Motor neuron (in vitro differentiated cells): ENCODE data around the gene WWTR1. TPM values are rescaled to one million over a fixed set of nuclear protein-coding genes. Genes with fewer than 3 reads are reported as not detected.

Experiments used
- ATAC-seq, 8 experiments: fragments of 200-7000 bp; cut with Tn5 transposase; replicated peaks in 6 of 8; 2 replicates each; pipeline ENCODE4 v1.8.0; 2021; ENCODE audit warnings: mild to moderate bottlenecking in 8 of 8, moderate library complexity in 8 of 8
- H3K27ac ChIP-seq, 2 donors: fragments of 250-450 bp; sonication (Bioruptor Pico); 2 replicates each; pipeline ENCODE4 v1.9.0; 2021; ENCODE audit warnings: antibody characterized with exemption in 2 of 2, mild to moderate bottlenecking in 2 of 2, moderate library complexity in 1 of 2
- H3K4me1 ChIP-seq, 2 donors: fragments of 250-450 bp; sonication (Bioruptor Pico); replicated peaks in 1 of 2; 2 replicates each; pipeline ENCODE4 v1.6.1; 2021; ENCODE audit warnings: antibody characterized with exemption in 2 of 2, mild to moderate bottlenecking in 2 of 2, moderate library complexity in 1 of 2
- H3K4me3 ChIP-seq, 5 donors: fragments of 250-450 bp; sonication (Bioruptor Pico); 2 replicates each; pipeline ENCODE4 v1.9.0; 2021; ENCODE audit warnings: antibody characterized with exemption in 5 of 5, mild to moderate bottlenecking in 5 of 5, moderate library complexity in 4 of 5
- WGBS, 10 experiments: fragments of 450-650 bp; shearing (Covaris generic); methylation state at CpG; one replicate each; pipeline ENCODE4 v1.0.0; 2022; 5-methylcytosine and 5-hydroxymethylcytosine counted together
- in situ Hi-C, 9 experiments: fragments of 400-800 bp; cut with MboI; loops; one replicate each; pipeline ENCODE4 v1.15.0; 2021; ENCODE audit warnings: low sequenced_read_pairs in 9 of 9, low pct_unique_long_range_greater_than_20kb in 2 of 9; ENCODE audit not compliant: unreplicated experiment in 9 of 9
- total RNA-seq, 8 experiments: library from RNA; unstranded; fragments of 300-600 nt; gene quantifications; 2 replicates each; pipeline versions ENCODE4 v1.2.3 to v1.2.4, GENCODE V29; 2022

WWTR1 gene
- total RNA-seq, 8 experiments from 2014 or later = 3.1 to 267 (median 29.7) TPM

DNA sequence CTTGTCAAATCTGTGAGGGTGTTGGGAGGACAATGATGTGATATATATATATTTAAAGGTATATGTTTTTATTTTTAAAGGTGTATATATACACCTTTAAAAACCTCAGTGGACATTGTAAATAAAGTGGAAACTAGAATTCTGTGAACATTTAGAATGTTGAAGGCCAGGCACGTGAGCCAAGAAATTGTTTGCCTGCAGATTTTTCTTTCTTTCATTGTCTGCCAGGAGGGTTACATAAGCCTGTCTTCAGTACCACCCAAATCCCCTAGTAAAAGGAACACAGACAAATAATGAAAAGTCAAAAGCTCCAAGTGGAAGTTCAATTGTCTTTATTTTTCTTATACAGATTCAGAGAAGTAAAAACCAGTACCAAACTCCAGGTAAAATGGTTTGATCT, 140.9 kb downstream of the WWTR1 start:
- ATAC-seq = no peak
- H3K4me1 ChIP-seq = no peaks in the 10 kb centered on the region
- in situ Hi-C loops = loop anchor here in 7 of 9 experiments (10.0 to 25.0 kb wide), 3 partner anchors 195 to 670 kb away; no protein-coding TSS in a partner anchor
- WGBS, 10 experiments = 25 to 100% (median 87%) methylated on average over 1 of the region's 1 CpG; no CpG with 5 or more reads in 4 of the 10 experiments
- no peak overlapping the region for H3K27ac ChIP-seq
- H3K4me3 ChIP-seq = no peak overlapping the region

DNA sequence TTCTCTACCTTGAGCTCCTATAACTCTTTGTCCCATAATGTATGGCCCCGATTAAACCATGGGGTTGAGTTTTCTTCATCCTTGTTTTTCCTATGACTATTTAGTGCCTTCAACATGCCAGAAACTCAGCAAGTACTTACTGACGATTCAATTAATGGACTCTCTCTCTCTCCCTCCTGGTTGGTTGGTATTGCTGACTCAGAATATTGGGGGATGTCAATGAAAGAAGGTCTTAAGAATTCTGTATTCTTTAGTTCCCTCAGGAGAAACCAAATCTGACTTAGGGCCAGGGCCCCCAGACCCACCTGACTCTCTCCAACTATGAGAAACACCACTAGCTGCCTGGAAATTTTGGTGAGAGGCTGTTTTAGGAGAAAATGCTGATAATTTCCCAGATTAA, 142.6 kb downstream of the WWTR1 start:
- H3K4me3 ChIP-seq = no peak overlapping the region
- H3K4me1 ChIP-seq = no peaks in the 10 kb centered on the region
- no peak overlapping the region for H3K27ac ChIP-seq
- 77 to 100% (median 100%) methylated on average over 1 to 2 of the region's 2 CpGs; no CpG with 5 or more reads in 1 of the 10 experiments for WGBS, 10 experiments
- no peak for ATAC-seq
- in situ Hi-C loops = loop anchor here in 7 of 9 experiments (10.0 to 25.0 kb wide), 3 partner anchors 197 to 672 kb away; no protein-coding TSS in a partner anchor

DNA sequence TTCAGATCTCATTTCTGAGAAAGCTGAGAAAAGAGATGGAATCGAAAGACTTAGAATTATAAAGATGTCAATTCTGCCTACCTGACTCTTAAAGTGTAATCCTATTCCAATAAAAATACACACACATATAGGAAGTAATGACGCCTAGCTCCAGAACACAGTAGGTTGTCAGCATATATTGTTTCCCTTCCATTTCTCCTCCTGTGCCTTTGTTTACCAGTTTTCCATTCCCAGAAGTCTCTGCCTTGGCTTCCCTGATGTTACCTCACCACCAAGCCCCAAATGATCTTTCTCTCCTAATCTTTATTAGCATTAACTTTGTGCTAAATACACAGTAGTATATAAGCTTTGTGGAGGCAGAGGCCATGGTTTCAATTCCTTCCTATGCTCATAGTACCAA, 143.4 kb downstream of the WWTR1 start:
- WGBS, 10 experiments = 70 to 100% (median 94%) methylated on average over 1 to 2 of the region's 2 CpGs; no CpG with 5 or more reads in 1 of the 10 experiments
- ATAC-seq = no peak
- in situ Hi-C loops = loop anchor here in 7 of 9 experiments (10.0 to 25.0 kb wide), 3 partner anchors 198 to 673 kb away; no protein-coding TSS in a partner anchor
- no peak overlapping the region for H3K4me3 ChIP-seq
- no peaks in the 10 kb centered on the region for H3K4me1 ChIP-seq
- no peak overlapping the region for H3K27ac ChIP-seq

DNA sequence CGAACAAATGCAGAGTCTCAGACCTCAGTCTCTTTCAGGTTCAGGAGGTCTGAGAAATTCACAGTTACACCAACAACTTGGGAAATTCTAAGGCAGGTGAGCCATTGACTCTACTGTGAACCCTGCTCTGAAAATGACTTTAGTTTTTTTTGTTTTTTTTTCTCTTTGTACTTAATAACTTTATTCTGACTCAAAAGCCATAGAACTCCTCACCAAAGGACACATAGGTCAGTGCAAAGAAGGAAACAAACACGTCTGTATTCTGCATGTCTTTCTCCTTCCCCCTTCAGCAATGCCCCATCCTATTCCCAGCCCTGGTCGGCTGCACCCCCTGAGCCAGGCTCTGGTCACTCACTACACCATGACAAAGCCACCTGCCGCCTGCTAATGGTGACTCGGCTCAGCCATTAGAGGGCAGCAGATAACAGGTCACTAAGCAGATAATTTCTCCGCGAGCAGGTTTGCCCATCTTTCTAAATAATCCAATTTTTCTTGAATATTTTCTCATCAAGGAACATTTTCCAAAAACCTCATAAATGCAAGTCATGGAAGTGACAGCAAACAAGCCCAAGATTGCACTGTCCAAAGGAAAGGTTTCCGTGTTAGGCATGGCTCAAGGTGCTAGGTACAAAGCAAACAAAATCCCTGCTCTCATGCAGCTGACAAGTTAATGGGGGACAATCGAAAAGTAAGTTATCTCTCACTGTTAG, 145.6 kb downstream of the WWTR1 start:
- in situ Hi-C loops = loop anchor here in 7 of 9 experiments (10.0 to 25.0 kb wide), 3 partner anchors 200 to 675 kb away; no protein-coding TSS in a partner anchor
- WGBS, 10 experiments = 4 to 43% (median 17%) methylated on average over 3 to 8 of the region's 9 CpGs
- ATAC-seq = peak; percentile 35 to 97 (median 88)
- H3K4me3 ChIP-seq = peak overlapping the region in 4 of 5 donors; percentile 8 to 24 (median 12)
- H3K4me1 ChIP-seq = no peaks in the 10 kb centered on the region
- no peak overlapping the region for H3K27ac ChIP-seq

DNA sequence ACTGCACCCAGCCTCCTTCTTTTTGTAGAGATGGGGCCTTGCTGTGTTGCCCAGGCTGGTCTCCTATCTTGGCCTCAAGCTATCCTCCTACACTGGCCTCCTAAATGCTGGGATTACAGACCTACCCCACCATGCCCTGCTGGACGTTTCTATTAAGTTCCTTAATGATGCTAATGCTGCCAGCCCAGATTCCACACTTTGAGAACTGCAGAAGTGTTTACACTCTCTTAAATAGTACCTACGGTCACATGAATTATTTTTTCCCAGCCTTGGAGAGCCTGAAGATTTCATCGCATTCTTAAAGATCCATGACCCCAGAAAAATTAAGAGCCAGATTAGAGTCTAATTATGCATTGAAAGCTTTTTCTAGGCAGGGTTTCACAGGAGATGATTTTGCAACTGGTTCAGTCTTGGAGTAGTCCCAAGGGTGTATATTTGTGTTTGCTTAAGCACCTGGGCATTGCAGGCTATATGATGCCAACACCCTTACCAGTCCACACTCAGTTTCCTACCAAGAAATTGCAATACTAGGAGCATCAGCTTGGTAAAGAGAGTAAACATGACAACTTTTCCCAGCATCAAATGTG, 146.7 kb downstream of the WWTR1 start:
- WGBS, 10 experiments = 17 to 100% (median 69%) methylated on average over 1 to 3 of the region's 3 CpGs; no CpG with 5 or more reads in 3 of the 10 experiments
- Histone ChIP-seq H3K27ac (no peak overlapping the region), H3K4me1 (no peaks in the 10 kb centered on the region), H3K4me3 (no peak overlapping the region)
- in situ Hi-C loops = loop anchor here in 7 of 9 experiments (10.0 to 25.0 kb wide), 3 partner anchors 201 to 676 kb away; no protein-coding TSS in a partner anchor
- ATAC-seq = no peak

DNA sequence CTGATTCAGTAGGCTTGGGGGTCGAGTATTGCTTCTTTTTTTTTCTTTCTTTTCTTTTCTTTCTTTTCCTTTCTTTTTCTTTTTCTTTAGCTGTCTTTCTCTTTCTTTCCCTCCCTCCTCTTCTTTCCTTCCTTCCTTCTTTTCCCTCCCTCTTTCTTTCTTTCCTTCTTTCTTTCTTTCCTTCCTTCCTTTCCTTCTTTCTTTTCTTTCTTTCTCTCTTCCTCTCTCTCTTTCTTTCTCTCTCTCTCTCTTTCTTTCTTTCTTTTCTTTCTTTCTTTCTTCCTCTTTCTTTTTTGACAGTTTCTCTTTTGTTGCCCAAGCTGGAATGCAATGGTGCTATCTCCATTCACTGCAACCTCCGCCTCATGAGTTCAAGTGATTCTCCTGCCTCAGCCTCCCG, 147.3 kb downstream of the WWTR1 start:
- Histone ChIP-seq H3K4me1 (no peaks in the 10 kb centered on the region), H3K4me3 (no peak overlapping the region), H3K27ac (no peak overlapping the region)
- in situ Hi-C loops = loop anchor here in 7 of 9 experiments (10.0 to 25.0 kb wide), 3 partner anchors 202 to 677 kb away; no protein-coding TSS in a partner anchor
- 62 to 100% (median 84%) methylated on average over 1 to 3 of the region's 3 CpGs for WGBS, 10 experiments
- no peak for ATAC-seq

DNA sequence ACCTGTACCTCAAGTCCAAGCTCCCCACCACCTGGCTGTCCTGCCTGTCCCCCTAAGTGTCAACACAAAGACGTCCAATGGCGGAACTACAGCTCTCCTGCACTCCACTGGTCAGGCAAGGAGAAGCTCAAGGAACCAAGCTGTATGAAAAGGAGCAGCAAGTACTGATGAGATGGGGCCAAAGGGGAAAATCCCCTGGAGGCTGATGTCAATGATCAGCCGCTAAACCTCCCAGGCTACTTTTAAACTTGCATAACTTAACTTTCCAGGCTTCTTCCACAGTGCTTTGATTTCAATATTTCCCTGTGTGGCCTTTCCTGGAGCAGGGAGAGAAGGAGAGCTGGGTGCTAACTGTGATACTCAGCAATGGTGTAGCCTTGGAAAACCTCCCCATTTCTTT, 148.3 kb downstream of the WWTR1 start:
- in situ Hi-C loops = loop anchor here in 7 of 9 experiments (10.0 to 25.0 kb wide), 3 partner anchors 203 to 678 kb away; no protein-coding TSS in a partner anchor
- peak in 1 of 8 experiments; percentile 10 for ATAC-seq
- no peaks in the 10 kb centered on the region for H3K4me1 ChIP-seq
- no peak overlapping the region for H3K27ac ChIP-seq
- 57 to 100% (median 83%) methylated on average over 1 to 3 of the region's 3 CpGs; no CpG with 5 or more reads in 2 of the 10 experiments for WGBS, 10 experiments
- H3K4me3 ChIP-seq = no peak overlapping the region

DNA sequence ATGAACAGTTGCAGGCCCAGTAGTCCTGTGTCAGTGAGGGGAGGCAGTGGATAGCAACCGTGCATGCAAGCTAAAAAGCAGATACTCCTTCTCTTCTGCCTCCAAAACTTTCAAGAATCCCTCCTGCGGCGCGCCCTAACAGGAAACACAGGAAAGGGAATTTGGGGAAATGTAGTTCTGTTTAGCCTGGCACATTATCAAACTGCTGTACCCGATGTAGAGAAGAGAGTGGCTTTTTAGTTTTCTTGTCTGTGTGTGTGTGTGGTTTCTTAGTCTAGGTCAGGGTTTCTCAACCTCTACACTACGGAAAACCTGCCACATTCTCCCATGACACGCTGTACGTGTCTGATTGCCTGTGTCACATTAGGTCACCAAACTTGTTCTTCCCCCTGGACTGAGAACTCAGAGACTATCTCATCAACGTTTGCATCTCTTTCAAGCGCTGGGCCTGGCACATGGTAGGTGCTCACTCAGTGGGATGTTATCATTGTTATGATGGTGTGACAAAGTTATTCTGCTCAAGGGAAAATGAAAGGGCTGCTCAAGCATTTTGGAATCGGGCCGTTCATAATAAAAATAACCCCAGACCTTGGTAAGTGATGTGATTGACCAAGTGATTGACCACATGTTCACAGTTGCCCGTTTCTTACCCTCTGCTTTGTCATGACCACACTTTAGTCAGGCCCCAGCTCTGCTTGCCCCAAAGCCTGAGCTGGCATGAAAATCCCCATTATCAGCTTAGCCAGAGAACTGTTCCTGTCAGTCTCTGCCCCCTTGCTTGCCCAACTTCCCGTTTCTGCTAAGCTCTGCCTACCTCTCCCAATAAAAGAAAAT, 150.1 kb downstream of the WWTR1 start:
- Histone ChIP-seq H3K4me3 (no peak overlapping the region), H3K27ac (no peak overlapping the region), H3K4me1 (no peaks in the 10 kb centered on the region)
- in situ Hi-C loops = loop anchor here in 7 of 9 experiments (10.0 to 25.0 kb wide), 3 partner anchors 205 to 680 kb away; no protein-coding TSS in a partner anchor
- ATAC-seq = peak in 2 of 8 experiments; percentile 8 to 13
- 10 to 100% (median 77%) methylated on average over 1 to 12 of the region's 14 CpGs for WGBS, 10 experiments

DNA sequence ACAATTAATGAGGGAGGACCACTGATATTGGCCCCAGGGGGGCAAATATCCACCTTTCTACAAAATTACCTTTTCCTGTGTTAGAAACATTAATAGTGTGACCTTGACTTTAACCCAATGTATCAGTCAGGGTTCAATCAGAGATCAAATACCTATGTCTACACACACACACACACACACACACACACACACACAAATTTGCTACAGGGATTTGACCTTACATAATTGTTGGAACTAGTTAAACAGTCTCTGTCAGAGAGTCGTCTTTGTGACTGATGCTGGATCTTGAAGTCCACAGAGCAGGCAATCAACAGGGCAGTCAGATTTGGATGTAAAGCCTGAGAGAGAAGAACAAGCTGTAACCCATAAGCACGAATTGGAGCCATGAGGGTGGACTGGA, 150.9 kb downstream of the WWTR1 start:
- Histone ChIP-seq H3K27ac (no peak overlapping the region), H3K4me3 (no peak overlapping the region), H3K4me1 (no peaks in the 10 kb centered on the region)
- 17 to 75% (median 58%) methylated on average over 1 to 2 of the region's 2 CpGs; no CpG with 5 or more reads in 5 of the 10 experiments for WGBS, 10 experiments
- peak in 1 of 8 experiments; percentile 1 for ATAC-seq
- in situ Hi-C loops = loop anchor here in 7 of 9 experiments (10.0 to 25.0 kb wide), 3 partner anchors 205 to 680 kb away; no protein-coding TSS in a partner anchor

DNA sequence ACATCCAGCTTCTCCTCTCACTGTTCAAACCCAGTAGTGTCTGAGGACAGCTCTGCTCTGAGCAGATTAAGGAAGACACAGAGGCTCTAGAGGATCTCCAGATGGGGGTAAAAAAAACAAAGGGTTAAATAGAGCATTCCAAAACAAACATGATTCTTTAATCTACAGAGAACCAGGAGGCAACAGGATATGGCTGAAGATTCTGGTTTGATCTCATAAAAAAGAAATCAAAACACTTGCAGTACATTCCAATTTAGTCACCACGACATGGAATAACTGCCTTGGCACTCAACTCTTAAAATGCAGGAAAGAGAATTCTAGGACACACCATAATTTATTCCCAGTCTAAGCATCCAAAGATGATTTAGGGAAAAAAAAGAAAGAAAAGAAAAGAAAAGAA, 151.3 kb downstream of the WWTR1 start:
- ATAC-seq = no peak
- H3K27ac ChIP-seq = no peak overlapping the region
- H3K4me3 ChIP-seq = no peak overlapping the region
- H3K4me1 ChIP-seq = no peaks in the 10 kb centered on the region
- WGBS, 10 experiments = 0 to 100% (median 90%) methylated on average over 1 of the region's 1 CpG
- in situ Hi-C loops = loop anchor here in 7 of 9 experiments (10.0 to 25.0 kb wide), 3 partner anchors 206 to 681 kb away; no protein-coding TSS in a partner anchor

DNA sequence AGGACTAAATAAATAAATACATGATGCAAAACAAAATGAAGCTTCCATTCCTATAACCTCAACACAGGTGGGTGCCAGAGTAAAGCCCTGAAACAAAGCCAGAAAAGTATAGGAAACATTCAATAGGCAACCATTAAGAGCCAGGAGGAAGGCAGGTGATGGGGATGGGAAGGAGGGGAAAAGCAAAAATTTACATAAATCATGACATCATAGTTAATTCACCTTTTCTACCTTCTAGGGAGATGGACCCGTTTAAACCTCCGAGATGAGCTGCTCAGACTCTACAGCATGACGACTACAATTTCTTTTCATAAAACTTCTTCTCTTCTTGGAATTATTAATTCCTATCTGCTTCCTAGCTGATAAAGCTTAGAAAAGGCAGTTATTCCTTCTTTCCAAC, 155.4 kb downstream of the WWTR1 start:
- Histone ChIP-seq H3K4me1 (no peaks in the 10 kb centered on the region), H3K4me3 (no peak overlapping the region), H3K27ac (no peak overlapping the region)
- no peak for ATAC-seq
- in situ Hi-C loops = loop anchor here in 7 of 9 experiments (10.0 to 25.0 kb wide), 3 partner anchors 210 to 685 kb away; no protein-coding TSS in a partner anchor
- 54 to 97% (median 70%) methylated on average over 1 to 3 of the region's 3 CpGs for WGBS, 10 experiments

DNA sequence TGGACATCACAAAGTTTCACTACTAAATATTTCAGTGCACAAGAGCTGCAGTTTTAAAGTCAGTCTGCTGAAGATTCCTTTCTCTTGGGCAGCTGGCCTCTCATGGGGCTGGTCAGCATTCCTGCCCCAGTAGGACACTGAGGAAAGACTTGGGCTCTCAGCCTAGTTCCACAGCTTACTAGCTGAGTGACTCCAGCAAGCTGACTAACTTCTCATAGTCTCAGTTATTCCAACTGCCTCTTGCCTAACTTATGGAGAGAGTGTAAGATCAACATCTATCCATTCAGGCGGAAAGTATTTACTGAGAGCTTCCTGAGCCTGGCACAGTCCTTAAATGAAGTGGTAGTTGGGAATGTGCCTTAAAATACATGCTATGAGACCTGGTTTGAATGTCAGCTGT, 156.3 kb downstream of the WWTR1 start:
- H3K27ac ChIP-seq = no peak overlapping the region
- H3K4me3 ChIP-seq = no peak overlapping the region
- in situ Hi-C loops = loop anchor here in 7 of 9 experiments (10.0 to 25.0 kb wide), 3 partner anchors 211 to 686 kb away; no protein-coding TSS in a partner anchor
- ATAC-seq = no peak
- no peaks in the 10 kb centered on the region for H3K4me1 ChIP-seq
- 67 to 100% (median 83%) methylated on average over 1 of the region's 1 CpG; no CpG with 5 or more reads in 7 of the 10 experiments for WGBS, 10 experiments
